GM12892 (cell line): ENCODE results near the gene UBAP2L.
"Not testable (repeated sequence)": the region's sequence is repeated elsewhere in the genome, so short reads cannot be mapped to it uniquely, and the experiment has no call there.

Source experiments
- POLR2A ChIP-seq: IDR thresholded peaks from 2 replicates; pipeline ENCODE4 v1.6.1; 2011; ENCODE audit warnings: low read depth, low read length, control low read depth
- POLR2AphosphoS5 ChIP-seq: IDR thresholded peaks from 2 replicates; pipeline ENCODE4 v1.6.1; 2011; ENCODE audit warnings: low read depth, low read length, control low read depth

DNA sequence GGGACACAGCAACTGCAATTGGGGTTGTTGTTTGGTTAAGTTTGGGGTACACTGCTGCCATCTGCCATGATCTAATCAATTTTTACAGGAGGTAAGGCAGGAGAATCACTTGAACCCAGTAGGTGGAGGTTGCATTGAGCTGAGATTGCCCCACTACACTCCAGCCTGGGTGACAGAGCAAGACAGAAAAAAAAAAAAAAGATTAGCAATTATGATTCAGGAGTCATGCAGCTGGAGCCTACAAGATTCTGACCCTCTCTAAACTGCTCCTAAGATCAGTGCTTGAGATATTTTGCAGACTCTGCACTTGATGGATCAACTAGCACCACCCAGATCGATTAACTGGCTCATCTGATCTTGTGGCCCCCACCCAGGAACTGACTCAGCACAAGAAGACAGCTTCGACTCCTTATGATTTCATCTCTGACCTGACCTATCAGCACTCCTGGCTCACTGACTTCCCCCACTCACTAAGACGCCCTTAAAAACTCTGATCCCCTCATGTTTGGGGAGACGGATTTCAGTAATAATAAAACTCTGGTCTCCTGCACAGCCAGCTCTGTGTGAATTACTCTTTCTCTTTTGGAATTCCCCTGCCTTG is 87.0 kb downstream of the UBAP2L start:
- TF ChIP-seq POLR2A, POLR2AphosphoS5: not testable (repeated sequence)
